Measurements from ENCODE around the gene GSTM2.

The GSTM2 gene

DNA sequence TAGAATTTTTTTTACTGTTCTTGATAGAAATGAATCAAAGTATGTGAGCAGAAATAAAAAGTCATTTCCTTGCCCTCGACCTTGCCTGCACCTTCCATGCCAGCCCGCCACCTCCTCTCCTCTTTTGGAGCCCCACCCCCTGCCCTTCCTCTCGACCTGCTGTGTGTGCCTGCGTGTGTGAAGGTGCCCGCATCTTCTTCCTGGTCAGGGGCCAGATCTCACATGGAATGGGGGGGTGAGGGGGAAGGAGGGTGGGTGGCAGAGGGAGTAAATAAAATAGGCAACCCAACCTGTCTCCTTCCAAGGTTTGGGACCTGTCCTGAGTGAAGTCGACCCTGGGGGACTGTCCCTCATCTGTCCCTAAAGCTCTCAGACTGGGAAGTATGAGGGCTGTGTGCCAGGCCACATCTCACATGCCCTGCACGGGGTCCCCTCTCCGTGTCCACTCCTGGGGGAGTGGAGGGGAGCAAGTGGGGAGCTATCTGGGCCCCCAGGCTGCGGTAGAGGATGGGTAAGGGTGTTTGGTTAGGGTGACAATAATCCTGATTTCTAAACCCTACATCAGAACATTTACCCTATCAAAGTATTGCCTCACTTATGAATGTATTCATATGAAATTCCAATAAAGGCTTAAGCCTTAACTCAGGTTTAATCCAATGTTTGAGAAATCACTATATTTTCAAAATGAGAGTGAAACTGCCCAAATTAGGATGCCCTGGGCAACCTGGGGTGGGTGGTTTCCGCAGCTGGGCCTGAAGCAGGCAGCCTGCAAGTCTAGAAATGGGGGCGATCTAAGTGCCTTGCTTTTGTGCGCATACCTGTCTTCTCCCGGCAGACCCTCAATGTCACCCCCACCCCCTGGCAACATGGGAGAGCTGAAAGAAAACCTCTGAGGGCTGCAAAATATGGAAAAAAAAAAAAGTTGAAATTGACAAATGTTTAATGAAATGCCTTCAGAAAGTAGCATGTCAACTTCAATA lies 32.8 kb upstream of the GSTM2 start:
- no peaks in the 10 kb centered on the region for H3K9me3 Mint-ChIP-seq
- ATAC-seq (replicated peaks): peak; percentile 53
- H3K36me3 Mint-ChIP-seq (ENCODE audit: insufficient read depth): peaks cover 32% of the 10 kb centered on the region
- H3K4me1 Mint-ChIP-seq (ENCODE audit: low read depth in 2 of 2): peaks cover 8 to 13% of the 10 kb centered on the region in 2 donors
- DNase-seq: no peak
- peaks cover 11 to 27% of the 10 kb centered on the region in 2 donors for H3K27me3 Mint-ChIP-seq
- H3K27ac Mint-ChIP-seq: peak overlapping the region in 1 of 2 donors; percentile 72
- H3K4me3 Mint-ChIP-seq: no peak overlapping the region

DNA sequence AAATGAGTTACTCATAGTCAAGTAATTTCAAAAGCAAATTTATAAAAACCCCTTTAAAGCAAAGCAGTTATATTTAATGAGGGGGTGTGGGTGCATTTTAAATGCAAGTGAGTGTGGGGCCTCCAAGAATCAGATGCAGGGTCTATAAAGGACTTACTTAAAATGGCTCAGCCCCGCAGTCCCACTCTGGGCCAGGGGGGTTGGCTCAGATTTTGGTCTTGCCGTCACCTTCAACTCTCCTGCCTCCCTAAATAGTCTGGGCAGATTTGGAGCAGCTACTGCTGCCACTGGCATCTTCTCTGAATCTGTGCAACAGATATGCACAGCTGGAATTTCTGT lies 32.0 kb upstream of the GSTM2 start:
- no peak for DNase-seq
- Mint-ChIP-seq H3K27me3 (peaks cover 14 to 31% of the 10 kb centered on the region in 2 donors), H3K36me3 (ENCODE audit: insufficient read depth) (peaks cover 34% of the 10 kb centered on the region), H3K27ac (peak overlapping the region in 1 of 2 donors; percentile 18), H3K4me1 (ENCODE audit: low read depth in 2 of 2) (peaks cover 10 to 15% of the 10 kb centered on the region in 2 donors), H3K4me3 (no peak overlapping the region), H3K9me3 (no peaks in the 10 kb centered on the region)
- ATAC-seq (replicated peaks): no peak

DNA sequence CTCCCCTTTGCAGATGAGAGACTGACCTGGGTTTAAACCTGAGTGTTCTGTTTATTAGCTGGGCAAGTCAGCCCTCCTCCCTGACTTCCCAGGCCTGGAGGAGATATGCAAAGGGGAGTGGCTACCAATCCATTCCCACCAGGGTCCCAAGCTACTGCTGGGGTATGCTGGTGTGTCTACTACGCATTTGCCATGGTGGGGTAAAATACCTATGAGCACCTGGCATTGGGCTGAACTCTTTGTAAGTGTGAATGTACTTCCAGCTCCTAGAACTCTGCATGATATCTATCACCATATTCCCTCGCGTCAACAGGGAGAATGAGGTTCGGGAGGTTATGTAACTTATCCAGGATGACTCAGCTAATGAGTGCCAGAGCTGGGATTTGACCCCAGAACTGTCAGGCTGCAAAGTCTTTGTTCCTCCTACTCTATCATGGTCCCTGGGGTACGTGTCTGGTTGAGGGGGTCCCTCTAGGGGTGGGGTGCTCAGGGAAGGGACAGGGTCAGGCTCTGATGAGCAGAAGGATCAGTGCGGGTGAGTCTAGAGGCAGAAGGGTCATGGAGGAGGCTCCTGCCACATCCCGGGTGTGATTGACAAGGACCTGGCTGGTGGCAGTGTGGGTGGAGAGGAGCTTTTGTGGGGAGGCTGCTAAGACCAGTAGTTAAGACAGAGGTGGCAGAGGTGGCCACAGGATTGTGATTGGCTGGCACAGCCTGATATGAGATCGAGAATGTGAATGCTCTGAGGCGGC lies 31.5 kb upstream of the GSTM2 start:
- no peak for DNase-seq
- no peaks in the 10 kb centered on the region for H3K9me3 Mint-ChIP-seq
- H3K27ac Mint-ChIP-seq: peak overlapping the region in 1 of 2 donors; percentile 18
- H3K4me3 Mint-ChIP-seq: no peak overlapping the region
- peaks cover 31% of the 10 kb centered on the region for H3K36me3 Mint-ChIP-seq (ENCODE audit: insufficient read depth)
- H3K27me3 Mint-ChIP-seq: peaks cover 14 to 31% of the 10 kb centered on the region in 2 donors
- H3K4me1 Mint-ChIP-seq (ENCODE audit: low read depth in 2 of 2): peaks cover 10 to 15% of the 10 kb centered on the region in 2 donors
- ATAC-seq (replicated peaks): no peak

DNA sequence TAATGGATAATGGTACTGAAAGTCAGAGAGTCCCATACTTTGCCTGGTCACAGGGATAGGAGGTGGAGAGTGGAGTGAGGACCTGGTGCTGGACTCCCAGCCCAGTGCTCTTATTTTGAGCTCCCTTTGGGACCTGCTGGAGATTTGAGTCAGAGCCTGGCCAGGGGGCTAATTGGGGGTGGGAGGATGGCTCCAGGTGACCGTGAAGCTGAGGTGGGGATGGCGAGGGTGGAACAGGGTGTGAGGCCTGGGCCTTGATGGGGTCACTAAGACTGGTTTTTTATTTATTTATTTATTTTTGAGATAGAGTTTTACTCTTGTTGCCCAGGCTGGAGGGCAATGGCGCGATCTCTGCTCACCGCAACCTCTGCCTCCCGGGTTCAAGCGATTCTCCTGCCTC lies 30.4 kb upstream of the GSTM2 start:
- Mint-ChIP-seq H3K4me3 (no peak overlapping the region), H3K4me1 (ENCODE audit: low read depth in 2 of 2) (peaks cover 10 to 15% of the 10 kb centered on the region in 2 donors), H3K27ac (no peak overlapping the region), H3K27me3 (peaks cover 14 to 31% of the 10 kb centered on the region in 2 donors), H3K9me3 (no peaks in the 10 kb centered on the region), H3K36me3 (ENCODE audit: insufficient read depth) (peaks cover 20% of the 10 kb centered on the region)
- DNase-seq (no peak), ATAC-seq (replicated peaks) (no peak)

DNA sequence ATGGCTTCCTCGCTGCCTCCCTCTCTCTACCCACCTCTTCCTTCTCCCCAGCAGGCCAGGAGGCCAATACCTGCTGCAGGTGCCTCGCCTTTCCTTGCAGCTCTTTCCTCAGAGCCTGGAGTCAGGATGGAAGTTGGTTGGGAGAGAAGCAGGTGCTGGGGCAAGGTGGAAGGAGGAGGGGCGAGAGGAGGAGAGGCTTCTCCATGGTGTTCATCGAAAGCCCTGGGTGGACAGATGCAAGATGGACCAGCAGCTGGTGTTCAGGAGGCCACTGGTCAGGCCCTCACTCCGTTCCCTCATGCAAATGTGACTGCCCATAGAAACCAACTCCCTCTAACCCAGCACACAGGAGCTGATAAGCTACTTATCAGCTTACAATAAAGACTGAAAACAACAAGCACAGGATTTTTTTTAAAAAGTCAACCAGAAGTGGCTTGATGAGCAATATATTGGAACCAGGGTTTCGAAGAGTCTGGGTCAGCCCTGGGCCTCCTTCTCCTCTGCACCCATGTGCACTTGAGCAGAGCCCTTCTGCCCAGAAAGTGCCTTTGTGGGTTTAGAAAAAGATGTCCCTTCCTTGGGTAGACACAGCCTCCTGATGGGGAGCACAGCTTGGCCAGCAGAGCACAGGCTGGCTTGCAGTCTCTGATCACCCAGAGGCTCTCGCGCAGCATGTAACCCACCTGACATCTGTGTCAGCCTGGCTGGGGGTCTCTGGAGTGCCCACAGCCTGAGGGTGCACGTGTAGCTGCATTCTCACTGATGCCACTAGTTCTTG lies 28.6 kb upstream of the GSTM2 start:
- ATAC-seq (replicated peaks): no peak
- H3K4me1 Mint-ChIP-seq (ENCODE audit: low read depth in 2 of 2): peaks cover 13 to 23% of the 10 kb centered on the region in 2 donors
- H3K27ac Mint-ChIP-seq: no peak overlapping the region
- DNase-seq: no peak
- H3K27me3 Mint-ChIP-seq: peaks cover 14 to 31% of the 10 kb centered on the region in 2 donors
- peaks cover 16% of the 10 kb centered on the region for H3K36me3 Mint-ChIP-seq (ENCODE audit: insufficient read depth)
- H3K4me3 Mint-ChIP-seq: no peak overlapping the region
- no peaks in the 10 kb centered on the region for H3K9me3 Mint-ChIP-seq

DNA sequence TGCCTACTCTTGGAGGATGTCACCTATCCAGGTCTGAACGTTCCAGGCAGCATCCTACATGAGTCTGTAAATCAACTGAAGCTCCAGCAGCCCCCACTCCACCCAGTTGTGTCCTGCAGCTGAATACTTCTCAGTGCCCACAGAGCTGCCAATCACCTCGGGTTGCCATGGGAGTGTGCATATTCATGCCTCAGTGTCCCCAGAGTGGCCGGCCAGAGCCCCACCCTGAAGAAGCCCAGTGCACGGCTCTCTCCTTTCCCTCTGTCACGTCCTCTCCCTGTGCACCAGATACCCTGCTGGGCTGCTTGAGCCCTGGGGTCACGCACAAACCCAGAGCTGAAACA lies 28.0 kb upstream of the GSTM2 start:
- H3K36me3 Mint-ChIP-seq (ENCODE audit: insufficient read depth): peaks cover 16% of the 10 kb centered on the region
- ATAC-seq (replicated peaks): no peak
- DNase-seq: no peak
- no peaks in the 10 kb centered on the region for H3K9me3 Mint-ChIP-seq
- H3K27me3 Mint-ChIP-seq: peaks cover 14 to 36% of the 10 kb centered on the region in 2 donors
- H3K4me3 Mint-ChIP-seq: no peak overlapping the region
- peaks cover 8 to 18% of the 10 kb centered on the region in 2 donors for H3K4me1 Mint-ChIP-seq (ENCODE audit: low read depth in 2 of 2)
- no peak overlapping the region for H3K27ac Mint-ChIP-seq

DNA sequence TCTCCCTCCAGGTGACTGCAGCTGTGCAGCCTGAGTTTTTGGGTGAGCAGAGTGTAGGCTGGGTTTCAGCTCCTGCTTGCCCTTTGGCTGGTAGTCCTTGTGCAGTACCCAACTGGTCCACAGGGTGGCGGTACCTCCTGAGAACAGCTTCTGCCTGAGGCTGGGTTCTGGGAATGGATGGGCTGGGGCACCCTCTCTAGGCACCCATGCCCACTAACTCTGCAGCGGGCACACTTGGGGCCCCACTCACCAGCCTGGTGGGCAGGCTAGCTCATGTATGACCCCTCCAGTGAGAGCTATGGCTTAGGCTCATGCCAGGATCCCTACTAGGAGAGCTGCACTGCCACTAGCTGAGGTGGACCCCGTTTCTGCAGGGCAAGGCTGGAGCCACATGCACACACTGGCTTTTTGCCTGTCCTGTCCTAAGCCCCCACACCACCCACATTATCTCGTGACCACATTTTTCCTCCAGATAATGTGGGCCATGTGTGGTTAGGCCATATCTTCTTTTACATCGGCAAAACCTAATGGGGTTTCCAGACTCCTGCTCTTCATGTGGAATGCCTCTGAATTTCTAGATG lies 27.5 kb upstream of the GSTM2 start:
- Mint-ChIP-seq H3K27ac (no peak overlapping the region), H3K36me3 (ENCODE audit: insufficient read depth) (peaks cover 16% of the 10 kb centered on the region), H3K9me3 (no peaks in the 10 kb centered on the region), H3K4me3 (no peak overlapping the region), H3K4me1 (ENCODE audit: low read depth in 2 of 2) (peaks cover 7 to 15% of the 10 kb centered on the region in 2 donors), H3K27me3 (peaks cover 14 to 40% of the 10 kb centered on the region in 2 donors)
- DNase-seq (peak; percentile 87 to 93 (median 92)), ATAC-seq (replicated peaks) (peak; percentile 80)

DNA sequence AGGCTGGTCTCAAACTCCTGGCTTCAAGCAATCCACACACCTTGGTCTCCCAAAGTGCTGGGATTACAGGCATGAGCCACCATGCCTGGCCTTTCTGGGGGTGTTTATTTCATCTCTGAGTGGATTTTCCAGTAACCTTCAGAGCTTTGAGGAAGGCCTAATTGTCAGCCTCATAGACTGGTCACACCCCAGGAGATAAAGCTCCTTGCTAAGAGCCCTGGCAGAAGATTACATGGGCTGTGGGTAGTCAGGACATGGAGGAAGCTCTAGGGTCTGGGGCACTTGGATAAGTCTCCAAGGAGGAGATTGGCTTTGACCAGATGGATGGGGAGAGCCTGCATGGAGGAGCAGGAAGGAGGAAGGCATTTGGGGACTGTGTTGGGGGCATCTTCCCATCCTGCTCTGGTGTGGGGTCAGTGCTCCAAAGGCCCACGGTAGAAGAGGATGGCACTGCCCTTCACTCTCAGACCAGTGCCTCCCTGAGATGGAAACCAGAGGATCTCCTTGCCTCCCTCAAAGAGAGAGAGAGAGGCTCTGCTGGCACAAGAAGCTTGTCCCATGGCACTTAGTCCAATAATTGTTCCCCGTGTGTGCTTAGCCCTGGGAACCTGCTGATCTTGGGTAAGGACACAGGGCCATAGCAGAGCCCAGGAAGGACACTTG lies 26.6 kb upstream of the GSTM2 start:
- Mint-ChIP-seq H3K4me1 (ENCODE audit: low read depth in 2 of 2) (peaks cover 7 to 15% of the 10 kb centered on the region in 2 donors), H3K9me3 (no peaks in the 10 kb centered on the region), H3K27ac (no peak overlapping the region), H3K27me3 (peaks cover 14 to 39% of the 10 kb centered on the region in 2 donors), H3K4me3 (no peak overlapping the region), H3K36me3 (ENCODE audit: insufficient read depth) (peaks cover 16% of the 10 kb centered on the region)
- ATAC-seq (replicated peaks) (no peak), DNase-seq (no peak)

DNA sequence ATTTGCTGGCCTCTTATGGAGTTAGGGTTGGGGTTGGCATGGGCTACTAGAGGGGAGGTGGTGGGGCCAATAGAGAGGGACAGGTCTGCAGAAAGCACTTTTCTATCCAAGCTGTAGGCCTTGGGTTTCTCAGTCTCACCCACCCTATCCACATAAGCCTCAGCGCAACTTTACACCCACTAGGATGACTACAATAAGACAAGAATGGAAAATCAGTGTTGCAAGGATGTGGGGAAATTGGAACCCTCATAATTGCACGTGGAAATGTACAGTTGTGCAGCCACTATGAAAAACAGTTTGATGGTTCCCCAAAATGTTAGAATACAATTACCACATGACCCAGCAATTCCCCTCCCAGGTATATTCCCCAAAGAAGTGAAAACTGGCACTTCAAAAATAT lies 26.0 kb upstream of the GSTM2 start:
- peaks cover 14 to 33% of the 10 kb centered on the region in 2 donors for H3K27me3 Mint-ChIP-seq
- peaks cover 12% of the 10 kb centered on the region for H3K36me3 Mint-ChIP-seq (ENCODE audit: insufficient read depth)
- ATAC-seq (replicated peaks) (no peak), DNase-seq (no peak)
- peaks cover 7 to 15% of the 10 kb centered on the region in 2 donors for H3K4me1 Mint-ChIP-seq (ENCODE audit: low read depth in 2 of 2)
- H3K27ac Mint-ChIP-seq: no peak overlapping the region
- no peaks in the 10 kb centered on the region for H3K9me3 Mint-ChIP-seq
- no peak overlapping the region for H3K4me3 Mint-ChIP-seq

DNA sequence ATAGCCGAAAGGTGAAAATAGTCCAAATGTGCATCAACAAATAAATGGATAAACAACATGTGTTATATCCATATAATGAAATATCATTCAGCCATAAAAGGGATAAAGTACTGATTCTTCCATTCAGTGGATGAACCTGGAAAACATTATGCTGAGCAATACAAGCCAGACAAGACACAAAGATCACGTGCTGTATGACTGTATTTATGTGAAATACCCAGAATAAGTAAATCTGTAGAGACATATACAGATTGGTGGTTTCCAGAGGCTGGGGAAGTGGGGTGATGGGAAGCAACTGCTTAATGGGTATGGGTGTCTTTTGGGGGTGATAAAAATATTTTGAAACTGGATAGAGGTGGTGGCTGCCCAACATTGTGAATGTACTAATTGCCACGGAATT lies 25.2 kb upstream of the GSTM2 start:
- no peak overlapping the region for H3K4me3 Mint-ChIP-seq
- H3K9me3 Mint-ChIP-seq: no peaks in the 10 kb centered on the region
- H3K4me1 Mint-ChIP-seq (ENCODE audit: low read depth in 2 of 2): peaks cover 7 to 15% of the 10 kb centered on the region in 2 donors
- no peak overlapping the region for H3K27ac Mint-ChIP-seq
- peaks cover 14 to 27% of the 10 kb centered on the region in 2 donors for H3K27me3 Mint-ChIP-seq
- no peak for ATAC-seq (replicated peaks)
- H3K36me3 Mint-ChIP-seq (ENCODE audit: insufficient read depth): peaks cover 12% of the 10 kb centered on the region
- DNase-seq: no peak

DNA sequence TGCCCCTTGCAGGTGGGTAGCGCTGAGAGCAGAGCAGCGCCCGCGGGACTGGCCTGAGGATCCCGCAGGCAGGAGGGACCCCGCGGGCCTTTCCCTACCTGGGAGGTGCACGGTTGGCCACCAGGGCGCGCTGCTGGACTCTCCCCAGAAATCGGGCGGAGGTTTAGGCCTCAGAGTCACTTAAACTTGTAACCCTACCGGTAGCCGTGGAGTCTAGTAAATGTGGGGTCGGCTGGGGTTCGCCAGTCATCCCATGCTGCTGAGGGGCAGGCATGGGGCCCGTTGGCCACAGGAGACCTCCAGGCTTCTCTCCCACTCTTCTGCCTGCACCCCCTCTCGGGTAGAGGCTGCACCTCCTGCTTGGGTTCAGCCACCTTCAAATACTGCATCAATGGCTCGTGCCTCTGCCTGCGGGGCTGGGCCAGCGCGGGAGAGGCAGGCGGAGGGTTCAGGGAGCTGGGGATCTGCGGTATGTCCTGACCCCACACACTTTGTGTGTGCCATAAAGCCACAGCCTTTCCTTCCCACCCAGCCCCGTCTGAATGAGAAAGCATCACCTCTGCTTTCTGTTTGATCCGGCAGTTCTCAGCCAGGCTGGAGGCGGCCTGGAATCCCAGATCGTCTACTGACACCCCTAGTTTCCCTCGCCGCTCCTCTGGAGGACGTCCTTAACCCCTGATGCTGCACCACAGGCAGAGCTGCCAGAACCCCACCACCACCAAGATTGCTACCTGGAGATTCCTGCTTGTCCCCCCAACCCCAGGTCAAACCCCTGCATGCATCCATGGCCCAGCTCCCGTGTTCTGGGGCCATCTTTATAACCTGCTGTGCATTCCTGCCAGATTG lies 24.2 kb upstream of the GSTM2 start:
- H3K36me3 Mint-ChIP-seq (ENCODE audit: insufficient read depth): peaks cover 12% of the 10 kb centered on the region
- ATAC-seq (replicated peaks) (peak; percentile 93), DNase-seq (peak; percentile 87 to 89 (median 88))
- H3K27ac Mint-ChIP-seq: peak overlapping the region in 1 of 2 donors; percentile 26
- H3K4me3 Mint-ChIP-seq: peak overlapping the region in 1 of 2 donors; percentile 8
- H3K4me1 Mint-ChIP-seq (ENCODE audit: low read depth in 2 of 2): peaks cover 7 to 15% of the 10 kb centered on the region in 2 donors
- H3K27me3 Mint-ChIP-seq: peaks cover 9 to 33% of the 10 kb centered on the region in 2 donors
- H3K9me3 Mint-ChIP-seq: no peaks in the 10 kb centered on the region

DNA sequence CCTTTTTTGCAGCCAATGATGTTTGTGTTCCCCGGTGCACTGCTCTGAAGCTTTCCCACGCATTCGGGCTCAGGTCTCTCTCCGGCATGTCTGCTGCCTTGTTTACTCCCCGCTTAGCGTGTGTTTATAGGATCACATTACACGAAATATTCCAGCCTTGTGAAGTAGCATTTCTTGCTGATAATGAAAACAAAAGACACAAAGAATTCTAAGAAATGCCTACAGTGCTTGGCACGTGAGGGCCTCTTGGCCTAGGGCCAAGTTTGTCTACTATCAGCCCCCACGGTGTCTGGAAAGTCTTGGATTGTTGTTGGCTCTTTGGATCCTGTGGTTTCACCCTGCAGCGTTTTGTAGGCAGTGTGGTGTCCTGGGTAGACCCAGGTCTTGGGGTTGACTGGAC lies 23.2 kb upstream of the GSTM2 start:
- H3K27ac Mint-ChIP-seq: no peak overlapping the region
- no peak overlapping the region for H3K4me3 Mint-ChIP-seq
- ATAC-seq (replicated peaks) (no peak), DNase-seq (no peak)
- no peaks in the 10 kb centered on the region for H3K9me3 Mint-ChIP-seq
- H3K27me3 Mint-ChIP-seq: peaks cover 5 to 33% of the 10 kb centered on the region in 2 donors
- peaks cover 10% of the 10 kb centered on the region for H3K36me3 Mint-ChIP-seq (ENCODE audit: insufficient read depth)
- peaks cover 7 to 15% of the 10 kb centered on the region in 2 donors for H3K4me1 Mint-ChIP-seq (ENCODE audit: low read depth in 2 of 2)
